Endothelial cell of umbilical vein (primary cell): ENCODE data around the gene SMARCD2. TPM values are rescaled to one million over a fixed set of nuclear protein-coding genes. Genes with fewer than 3 reads are reported as not detected.

Experiments used
- BruUV-seq: library from RNA; stranded (reverse); fragments of 400-500 nt; replicated peaks from 2 replicates; lab custom pipeline; 2021; lab: Mats Ljungman, UMichigan
- CTCF ChIA-PET: fragments of 300-600, 350-600 bp; sonication (Branson Sonifier 250); formaldehyde crosslinking; loops from one replicate; lab custom pipeline; 2021; ENCODE audit warnings: antibody characterized with exemption, inconsistent platforms; lab: Charles Lee
- POLR2A ChIA-PET: fragments of 300-600, 350-600 bp; sonication (Branson Sonifier 250); formaldehyde crosslinking; loops from one replicate; lab custom pipeline; 2021; ENCODE audit warnings: antibody characterized with exemption, inconsistent platforms; lab: Charles Lee
- DNase-seq: peaks from one replicate; pipeline ENCODE4 v3.0.0-alpha.2; 2011; ENCODE audit warnings: low read depth, low spot score
- FAIRE-seq: peaks from 2 replicates; lab custom pipeline; 2011; peaks lifted over from hg19 to GRCh38; lab: Jason Lieb, UNC
- H2AFZ ChIP-seq: 2 replicates; pipeline ENCODE4 v1.6.0; 2012; ENCODE audit warnings: low read depth, low read length, control low read depth, inconsistent platforms
- H3K27ac ChIP-seq: 2 replicates; pipeline ENCODE4 v1.5.1; 2011; ENCODE audit warnings: low read depth, mild to moderate bottlenecking, control low read depth, low read length, moderate library complexity; ENCODE audit not compliant: insufficient read depth
- H3K27me3 ChIP-seq, 2 experiments: 2 replicates each; pipeline versions ENCODE4 v1.6.0 to v1.6.1; 2011; ENCODE audit warnings: low read length in 2 of 2, mixed read lengths in 1 of 2; ENCODE audit not compliant: control insufficient read depth in 2 of 2, insufficient read depth in 2 of 2
- H3K36me3 ChIP-seq, 2 experiments: 2 replicates in 1 of 2; 3 replicates in 1 of 2; pipeline ENCODE4 v1.5.1; 2011; ENCODE audit warnings: low read length in 2 of 2, mild to moderate bottlenecking in 1 of 2, moderate library complexity in 1 of 2; ENCODE audit not compliant: control insufficient read depth in 2 of 2, insufficient read depth in 2 of 2; ENCODE audit errors: extremely low read depth in 1 of 2
- H3K4me1 ChIP-seq: 3 replicates; pipeline ENCODE4 v1.5.1; 2011; ENCODE audit warnings: mild to moderate bottlenecking, low read length; ENCODE audit not compliant: control insufficient read depth, insufficient read depth; ENCODE audit errors: extremely low read depth
- H3K4me2 ChIP-seq: 2 replicates; pipeline ENCODE4 v1.6.1; 2011; ENCODE audit warnings: low read length, control low read depth, mixed read lengths; ENCODE audit not compliant: insufficient read depth
- H3K4me3 ChIP-seq, 3 experiments: fragments of 200-600 bp in 1 of 3; sonication (generic), shearing (Covaris generic) in 1 of 3; replicated peaks in 1 of 3; 2 replicates each; pipeline ENCODE4 v1.5.1; 2011 to 2016; ENCODE audit warnings: control low read depth in 3 of 3, low read length in 3 of 3, mild to moderate bottlenecking in 2 of 3, inconsistent platforms in 1 of 3, low read depth in 1 of 3, moderate library complexity in 1 of 3; ENCODE audit not compliant: insufficient read depth in 1 of 3
- H3K79me2 ChIP-seq: 2 replicates; pipeline ENCODE4 v1.6.0; 2012; ENCODE audit warnings: low read length, inconsistent platforms; ENCODE audit not compliant: control insufficient read depth, insufficient read depth
- H3K9ac ChIP-seq: replicated peaks from 2 replicates; pipeline ENCODE3; 2011; ENCODE audit warnings: low read length, control low read depth; ENCODE audit not compliant: insufficient read depth; ENCODE audit errors: extremely low read depth
- H3K9me1 ChIP-seq: replicated peaks from 3 replicates; pipeline ENCODE4 v1.6.0; 2011; ENCODE audit warnings: mild to moderate bottlenecking, low read length; ENCODE audit not compliant: control insufficient read depth, insufficient read depth; ENCODE audit errors: extremely low read depth
- H3K9me3 ChIP-seq: replicated peaks from 2 replicates; pipeline ENCODE4 v1.5.1; 2012; ENCODE audit warnings: low read length, inconsistent platforms; ENCODE audit not compliant: control insufficient read depth, insufficient read depth
- H4K20me1 ChIP-seq: replicated peaks from 2 replicates; pipeline ENCODE3; 2011; ENCODE audit warnings: mild to moderate bottlenecking, low read length; ENCODE audit not compliant: control insufficient read depth, insufficient read depth; ENCODE audit errors: extremely low read depth
- CTCF ChIP-seq, 2 donors: IDR thresholded peaks; 1 replicate in 1 of 2; 2 replicates in 1 of 2; pipeline ENCODE4 v1.5.1; 2011; ENCODE audit warnings: low read length in 2 of 2, mild to moderate bottlenecking in 2 of 2, moderate library complexity in 2 of 2, control low read depth in 1 of 2, inconsistent platforms in 1 of 2, low read depth in 1 of 2; ENCODE audit not compliant: insufficient read depth in 1 of 2; ENCODE audit errors: extremely low read depth in 1 of 2
- EZH2 ChIP-seq: IDR thresholded peaks from 2 replicates; pipeline ENCODE4 v1.6.1; 2012; ENCODE audit warnings: borderline replicate concordance, low read depth, mild to moderate bottlenecking, moderate library complexity, low read length, inconsistent platforms; ENCODE audit not compliant: severe bottlenecking
- FOS ChIP-seq: IDR thresholded peaks from 2 replicates; pipeline ENCODE4 v1.6.1; 2011; ENCODE audit warnings: mild to moderate bottlenecking, low read length, moderate library complexity, borderline replicate concordance; ENCODE audit not compliant: insufficient read depth
- GATA2 ChIP-seq: IDR thresholded peaks from 2 replicates; pipeline ENCODE4 v1.7.0; 2011; ENCODE audit warnings: low read depth, mild to moderate bottlenecking, moderate library complexity, mixed read lengths, low read length; ENCODE audit not compliant: insufficient read length, insufficient read depth
- JUN ChIP-seq: IDR thresholded peaks from 2 replicates; pipeline ENCODE4 v1.6.1; 2011; ENCODE audit warnings: borderline replicate concordance, low read depth; ENCODE audit not compliant: insufficient read length, insufficient read depth
- MAX ChIP-seq: IDR thresholded peaks from 2 replicates; pipeline ENCODE4 v1.6.1; 2011; ENCODE audit not compliant: insufficient read depth, insufficient read length
- MYC ChIP-seq: IDR thresholded peaks from one replicate; pipeline ENCODE4 v1.6.1; 2011; ENCODE audit warnings: mild to moderate bottlenecking, low read depth, low read length
- POLR2A ChIP-seq: IDR thresholded peaks from 2 replicates; pipeline ENCODE4 v1.6.1; 2012; ENCODE audit warnings: low read depth, mild to moderate bottlenecking, control low read depth, low read length
- POLR2AphosphoS5 ChIP-seq: IDR thresholded peaks from 2 replicates; pipeline ENCODE4 v1.6.1; 2012; ENCODE audit warnings: low read depth, mild to moderate bottlenecking, control low read depth, low read length, moderate library complexity; ENCODE audit not compliant: insufficient read depth
- dilution Hi-C: fragments of 300-500 bp; cut with MboI; formaldehyde crosslinking; loops from one replicate; pipeline ENCODE4 v1.15.0; 2019; ENCODE audit warnings: low sequenced_read_pairs; ENCODE audit not compliant: extremely low pct_ligation_motif_present
- intact Hi-C: fragments of 100-400 bp; cut with micrococcal nuclease; formaldehyde crosslinking; loops from one replicate; pipeline ENCODE4 v1.10.0; 2022
- polyA plus RNA-seq, 4 experiments: library from polyadenylated mRNA; depleted of rRNA in 3 of 4; stranded (reverse) in 3 of 4; unstranded in 1 of 4; fragments of >200 nt; gene quantifications; 2 replicates each; pipeline versions ENCODE4 v1.2.1 to v1.2.3, GENCODE V29; 2011 to 2012; ENCODE audit warnings: missing spikeins in 1 of 4
- total RNA-seq: library from RNA; stranded (reverse); gene quantifications from 2 replicates; pipeline ENCODE4 v1.2.3, GENCODE V29; 2021

Gene SMARCD2
- total and polyA plus RNA-seq, 2 donors (not counting 3 experiments of a cell fraction or from before 2014, with no cell fraction given), result 51.2 to 55.7 TPM

- Histone ChIP-seq H3K9ac (no peak overlapping the region), H2AFZ (no peak overlapping the region), H3K79me2 (no peaks in the 10 kb centered on the region), H3K4me1 (no peaks in the 10 kb centered on the region), H3K27ac (no peak overlapping the region), H3K27me3 (peaks cover 6 to 15% of the 10 kb centered on the region in 2 experiments), H3K9me3 (no peaks in the 10 kb centered on the region), H3K9me1 (no peaks in the 10 kb centered on the region), H3K4me2 (no peak overlapping the region), H3K36me3 (no peaks in the 10 kb centered on the region), H3K4me3 (no peak overlapping the region), H4K20me1 (no peaks in the 10 kb centered on the region)
- intact Hi-C loops (no loop called here), dilution Hi-C loops (no loop called here)
- CTCF ChIA-PET, result interaction anchor here (0.8 to 0.9 kb wide), 2 partner anchors 11 to 14 kb away, joined by 3 read pairs; no protein-coding TSS in a partner anchor
- DNase-seq, result no peak
- no TSS peak for BruUV-seq
- TF ChIP-seq POLR2AphosphoS5 (no peak), EZH2 (no peak), POLR2A (no peak), FOS (no peak)
- POLR2A ChIA-PET, result no interaction called here
- no peak for FAIRE-seq
These were observed 12.7 kb upstream of the SMARCD2 start for GRCh38 chr17:63855185-63855584.

GRCh38 chr17:63854709-63855108 is 12.2 kb upstream of the SMARCD2 start:
- dilution Hi-C loops, result no loop called here
- Histone ChIP-seq H3K27me3 (peaks cover 3 to 10% of the 10 kb centered on the region in 2 experiments), H3K79me2 (no peaks in the 10 kb centered on the region), H3K4me3 (no peak overlapping the region), H3K4me1 (no peaks in the 10 kb centered on the region), H3K27ac (no peak overlapping the region), H4K20me1 (no peaks in the 10 kb centered on the region), H2AFZ (no peak overlapping the region), H3K9me1 (no peaks in the 10 kb centered on the region), H3K9me3 (no peaks in the 10 kb centered on the region), H3K36me3 (no peaks in the 10 kb centered on the region), H3K9ac (no peak overlapping the region), H3K4me2 (no peak overlapping the region)
- ChIA-PET CTCF (interaction anchor here (0.8 to 0.9 kb wide), 2 partner anchors 11 to 13 kb away, joined by 3 read pairs; no protein-coding TSS in a partner anchor), POLR2A (no interaction called here)
- intact Hi-C loops, result no loop called here
- no peak for DNase-seq
- no peak for FAIRE-seq
- TF ChIP-seq POLR2A (no peak), JUN (no peak), GATA2 (no peak), MAX (no peak), CTCF (IDR thresholded peaks at IDR 0.05; ENCODE audit: extremely low read depth in 1 of 2, insufficient read depth in 1 of 2, low read depth in 1 of 2, low read length in 2 of 2) (no peak), FOS (no peak), EZH2 (no peak), POLR2AphosphoS5 (no peak), MYC (no peak)
- BruUV-seq, result no TSS peak
